Left hindlimb (tissue), 1 donor: Measurements from ENCODE around the gene PREX1.

Source experiments
- DNase-seq: peaks from one replicate; pipeline ENCODE4 v3.0.0-alpha.2; 2018

PREX1 gene

GRCh38 chr20:48674461-48674860 lies 153.3 kb downstream of the PREX1 start:
- DNase-seq, result no peak

- DNase-seq, result no peak
Measured at GRCh38 chr20:48673507-48673906, 154.3 kb downstream of the PREX1 start.

- DNase-seq, result no peak
Measured at GRCh38 chr20:48672324-48672723, 155.5 kb downstream of the PREX1 start.

GRCh38 chr20:48671141-48671540 lies 156.7 kb downstream of the PREX1 start:
- DNase-seq, result no peak

- no peak for DNase-seq
Measured at GRCh38 chr20:48669946-48670605, 157.7 kb downstream of the PREX1 start.

GRCh38 chr20:48668451-48668946 lies 159.3 kb downstream of the PREX1 start:
- peak; percentile 89 for DNase-seq

- no peak for DNase-seq
Measured at GRCh38 chr20:48667889-48668413, 159.8 kb downstream of the PREX1 start.

GRCh38 chr20:48667481-48667880 lies 160.3 kb downstream of the PREX1 start:
- no peak for DNase-seq

GRCh38 chr20:48665785-48666184 lies 162.0 kb downstream of the PREX1 start:
- DNase-seq, result no peak

GRCh38 chr20:48662711-48663110 lies 165.1 kb downstream of the PREX1 start:
- DNase-seq, result peak; percentile 82

GRCh38 chr20:48661575-48662455 lies 166.0 kb downstream of the PREX1 start:
- no peak for DNase-seq

GRCh38 chr20:48660788-48661187 lies 167.0 kb downstream of the PREX1 start:
- DNase-seq, result no peak

- DNase-seq, result no peak
Measured at GRCh38 chr20:48659858-48660257, 167.9 kb downstream of the PREX1 start.

GRCh38 chr20:48658505-48658904 lies 169.3 kb downstream of the PREX1 start:
- DNase-seq, result no peak

GRCh38 chr20:48658198-48658476 lies 169.7 kb downstream of the PREX1 start:
- DNase-seq, result no peak

GRCh38 chr20:48657426-48658197 lies 170.2 kb downstream of the PREX1 start:
- peak; percentile 69 for DNase-seq

- no peak for DNase-seq
Measured at GRCh38 chr20:48656661-48657211, 171.1 kb downstream of the PREX1 start.

- DNase-seq, result no peak
Measured at GRCh38 chr20:48656137-48656536, 171.7 kb downstream of the PREX1 start.

- no peak for DNase-seq
Measured at GRCh38 chr20:48653706-48654051, 174.1 kb downstream of the PREX1 start.

- no peak for DNase-seq
Measured at GRCh38 chr20:48652961-48653705, 174.7 kb downstream of the PREX1 start.

GRCh38 chr20:48651960-48652359 lies 175.8 kb downstream of the PREX1 start:
- DNase-seq, result no peak

- no peak for DNase-seq
Measured at GRCh38 chr20:48651271-48651670, 176.5 kb downstream of the PREX1 start.
